Measurements from ENCODE around the gene HUNK.
A peak's percentile ranks its signal among the peaks of the same experiment; 100 is the strongest.
"Not testable (repeated sequence)": the region's sequence is repeated elsewhere in the genome, so short reads cannot be mapped to it uniquely, and the experiment has no call there.

Gene HUNK

DNA sequence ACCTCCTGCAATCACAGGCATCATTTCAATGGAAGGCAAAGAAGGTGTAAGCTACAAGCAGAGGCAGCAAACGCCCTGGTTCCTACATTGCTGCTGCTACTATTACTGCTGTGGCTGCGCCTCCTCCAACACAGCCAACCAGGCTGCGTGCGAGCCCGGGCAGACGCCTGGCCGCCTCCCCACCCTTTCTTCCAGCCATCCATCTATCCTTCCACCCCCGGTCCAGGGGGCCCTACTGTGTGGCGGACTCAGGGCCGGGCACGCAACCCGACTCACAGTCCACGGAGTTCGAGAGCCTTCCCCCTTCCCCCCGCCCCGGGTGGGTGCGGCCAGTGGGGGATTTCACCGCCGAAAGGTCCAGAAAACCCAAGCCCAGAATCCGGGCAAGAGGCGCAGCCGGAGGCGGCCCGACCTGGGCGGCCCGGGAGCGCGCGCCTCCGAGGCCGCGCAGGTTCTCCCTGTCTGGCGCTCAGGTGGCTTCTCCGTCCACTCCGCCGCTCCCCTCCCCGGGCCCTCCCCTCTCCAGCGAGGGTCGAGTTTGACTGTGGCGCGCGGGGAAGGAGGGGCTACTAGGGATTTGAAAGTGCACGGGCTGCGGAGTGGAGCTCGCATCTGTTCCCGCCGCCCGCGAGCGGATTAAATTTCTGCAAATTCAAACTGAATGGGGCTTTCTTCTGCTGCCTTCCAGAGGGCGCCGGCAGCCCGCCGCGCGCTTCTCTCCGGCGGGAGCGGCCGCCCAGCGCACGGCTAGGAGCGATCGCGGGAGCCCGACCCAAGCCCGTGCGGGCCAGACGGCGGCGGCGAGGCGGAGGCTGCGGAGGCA lies at the start of gene HUNK:
Gene HUNK (plus strand): TSS at position 569 of the 823 bp plus-strand sequence. CDS start 655 bp downstream, outside the sequence.
- peak in 23 of 56 donors; percentile 10 to 69 (median 34) for DNase-seq

DNA sequence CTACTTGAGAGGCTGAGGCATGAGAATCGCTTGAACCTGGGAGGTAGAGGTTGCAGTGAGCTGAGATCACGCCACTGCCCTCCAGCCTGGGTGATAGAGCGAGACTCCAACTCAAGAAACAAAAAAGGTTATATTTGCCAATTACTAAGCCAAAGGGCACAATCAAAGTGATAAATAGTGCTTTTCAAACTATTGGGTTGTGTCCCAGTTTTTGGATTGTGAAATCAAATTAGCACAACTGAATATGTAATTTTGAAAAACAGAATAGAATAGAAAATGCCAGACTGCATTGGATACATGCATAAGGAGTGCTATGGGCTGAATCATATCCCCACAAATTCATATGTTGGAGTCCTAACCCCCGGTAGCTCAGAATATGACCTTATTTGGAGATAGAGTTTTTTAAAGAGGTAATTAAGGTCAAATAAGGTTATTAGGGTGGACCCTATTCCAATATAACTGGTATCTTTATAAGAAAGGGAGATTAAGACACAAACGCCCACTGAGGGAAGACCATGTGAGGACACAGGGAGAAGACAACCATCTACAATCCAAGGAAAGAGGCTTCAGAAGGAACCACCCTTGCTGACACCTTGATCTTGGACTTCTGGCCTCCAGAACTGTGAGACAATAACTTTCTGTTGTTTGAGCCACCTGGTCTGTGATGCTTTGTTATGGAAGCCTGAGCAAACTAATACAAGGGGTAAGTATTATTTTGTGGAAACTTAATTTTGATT lies 42.9 kb upstream of the HUNK start:
- DNase-seq = no peak

DNA sequence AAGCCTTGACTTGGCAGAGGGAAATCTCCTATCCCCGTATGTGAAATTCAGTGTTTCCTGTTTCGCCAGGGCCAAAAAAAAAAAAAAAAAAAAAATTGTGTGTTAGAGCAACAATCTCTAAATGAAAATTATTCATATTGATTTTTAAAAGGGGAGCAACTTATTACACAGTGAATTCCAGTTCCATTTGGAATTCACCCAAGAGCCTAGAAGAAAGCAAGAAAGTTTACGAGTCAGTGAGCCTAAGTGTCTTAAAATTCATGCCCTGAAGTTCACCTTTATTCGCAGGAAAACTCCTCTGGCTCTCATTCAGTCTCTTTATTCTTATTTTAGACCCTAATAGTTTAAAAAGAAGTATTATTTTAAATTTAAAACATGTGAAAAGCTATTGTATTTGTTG lies 42.1 kb upstream of the HUNK start:
- DNase-seq = no peak

DNA sequence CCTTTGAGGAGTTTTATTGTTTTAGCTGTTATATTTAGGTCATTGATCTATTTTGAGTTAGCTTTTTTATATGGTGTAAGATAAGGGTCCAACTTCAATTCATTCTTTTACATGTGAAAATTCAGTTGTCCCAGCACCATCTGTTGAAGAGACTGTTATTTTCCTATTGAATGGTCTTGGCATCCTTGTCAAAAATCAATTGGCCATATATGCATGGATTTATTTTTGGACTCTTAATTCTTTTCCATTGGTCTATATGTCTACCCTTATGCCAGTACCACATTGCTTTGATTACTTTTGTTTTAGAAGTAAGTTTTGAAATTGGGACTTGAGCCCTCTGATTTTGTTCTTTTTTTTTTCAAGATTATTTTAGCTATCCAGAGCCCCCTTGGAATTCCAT lies 35.8 kb upstream of the HUNK start:
- no peak for DNase-seq

DNA sequence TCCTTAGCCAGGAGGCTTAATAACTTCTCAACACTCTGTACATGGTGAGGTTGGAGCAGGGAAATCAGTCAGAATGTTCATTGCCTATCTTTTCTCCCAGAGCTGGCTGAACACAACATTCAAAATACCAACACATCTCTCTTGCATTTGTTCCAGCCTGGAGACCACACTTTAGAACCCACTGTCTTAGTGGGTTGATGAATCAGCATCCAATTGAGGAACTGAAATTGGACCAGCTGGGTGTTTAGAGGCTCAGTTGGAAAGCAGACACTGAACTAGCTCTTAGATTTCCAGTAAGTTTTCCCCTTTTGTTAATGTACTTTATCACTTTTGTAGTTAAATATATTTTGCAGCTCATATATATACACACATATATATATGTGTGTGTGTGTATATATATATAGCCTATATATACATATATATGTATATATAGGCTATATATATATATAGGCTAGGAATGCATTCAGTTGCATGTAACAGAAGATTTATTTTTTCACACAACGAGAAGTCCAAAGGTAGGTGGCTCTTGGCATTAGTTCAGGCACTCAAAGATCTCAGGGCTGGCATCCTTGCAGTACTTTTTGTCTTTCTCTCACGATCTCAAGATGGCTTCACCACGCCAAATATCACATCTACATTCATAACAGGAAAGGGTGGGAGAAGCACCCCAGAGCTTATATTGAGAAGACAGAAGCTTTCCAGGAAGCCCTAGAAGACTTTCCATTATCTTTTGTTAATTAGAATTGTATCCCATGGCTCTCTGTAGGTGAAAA lies 35.0 kb upstream of the HUNK start:
- peak in 2 of 56 donors; percentile 3 to 32 for DNase-seq

DNA sequence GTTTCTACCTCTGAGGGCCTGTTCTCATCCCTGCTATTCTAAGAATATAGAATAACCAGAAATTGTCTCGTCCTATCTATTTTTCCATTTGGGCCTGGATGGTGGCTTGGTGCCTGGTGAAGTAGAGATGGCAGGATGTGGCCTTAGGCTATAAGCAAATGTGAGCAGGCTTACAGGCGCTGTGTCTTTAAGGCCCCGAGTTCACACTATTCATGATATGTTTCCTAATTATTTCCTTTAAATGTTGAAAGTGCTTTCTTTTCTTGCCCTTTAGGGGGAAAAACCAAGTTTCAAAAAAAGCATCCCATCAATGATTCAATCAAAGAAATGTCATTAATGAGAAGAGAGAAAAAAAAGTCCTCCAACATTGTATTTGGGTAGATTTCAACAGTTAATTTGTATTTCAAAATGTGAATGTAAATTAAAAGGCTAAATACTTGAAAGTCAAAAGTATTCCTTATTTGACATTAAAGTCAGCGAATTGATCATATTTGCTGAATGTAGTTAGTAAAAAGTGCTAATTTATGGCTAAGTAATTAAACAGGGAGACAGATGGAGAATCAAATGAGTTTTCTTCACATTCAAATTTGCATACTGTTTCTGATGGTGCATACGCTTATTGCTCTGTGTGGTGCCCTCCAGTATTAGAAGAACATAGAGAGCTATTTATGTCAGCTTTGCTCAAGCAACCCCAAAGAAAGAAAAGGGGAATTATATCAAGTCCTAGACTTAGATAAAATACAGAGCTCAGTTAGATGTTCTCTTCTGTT lies 34.0 kb upstream of the HUNK start:
- no peak for DNase-seq

DNA sequence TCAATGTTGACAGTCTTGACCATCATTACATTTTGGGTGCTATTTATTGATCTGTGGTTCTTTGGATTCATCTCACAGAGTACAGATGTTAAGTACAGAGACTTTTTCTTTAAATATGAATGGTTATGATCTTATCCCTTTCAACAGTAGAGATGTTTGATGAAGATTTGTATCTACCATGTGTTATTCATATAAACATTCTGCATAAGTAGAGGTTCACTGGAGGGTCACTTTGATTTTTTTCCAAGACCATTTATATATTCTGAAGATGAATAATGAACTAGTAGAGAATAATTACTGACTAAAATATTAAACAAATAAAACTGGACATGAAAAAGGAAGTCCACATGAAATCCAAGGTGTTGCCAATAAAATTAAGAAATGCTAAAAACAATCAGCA lies 28.6 kb upstream of the HUNK start:
- no peak for DNase-seq

DNA sequence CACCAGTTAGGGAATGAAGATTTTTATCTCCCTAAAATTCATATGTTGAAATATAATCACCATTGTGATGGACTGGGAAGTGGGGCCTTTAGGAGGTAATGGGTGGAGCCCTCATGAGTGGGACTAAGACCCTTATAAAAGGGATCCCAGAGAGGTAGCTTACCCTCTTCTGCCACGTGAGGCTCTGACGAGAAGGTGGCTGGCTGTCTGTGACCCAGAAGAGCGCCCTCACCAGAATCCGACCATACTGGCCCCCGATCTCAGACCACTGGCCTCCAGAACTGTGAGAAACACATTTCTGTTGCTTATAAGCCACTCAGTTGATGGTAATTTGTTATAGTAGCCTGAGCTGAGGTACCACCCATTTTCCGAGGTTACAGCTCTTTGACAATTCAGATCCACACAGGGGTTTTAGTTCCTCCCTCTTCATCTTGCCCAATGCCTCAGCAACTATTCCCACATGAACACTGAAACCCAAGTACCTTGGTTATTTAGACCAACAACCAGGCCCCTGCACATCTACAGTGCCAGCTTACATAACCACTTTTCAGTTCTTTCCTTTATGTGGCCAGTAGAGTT lies 27.6 kb upstream of the HUNK start:
- no peak for DNase-seq

DNA sequence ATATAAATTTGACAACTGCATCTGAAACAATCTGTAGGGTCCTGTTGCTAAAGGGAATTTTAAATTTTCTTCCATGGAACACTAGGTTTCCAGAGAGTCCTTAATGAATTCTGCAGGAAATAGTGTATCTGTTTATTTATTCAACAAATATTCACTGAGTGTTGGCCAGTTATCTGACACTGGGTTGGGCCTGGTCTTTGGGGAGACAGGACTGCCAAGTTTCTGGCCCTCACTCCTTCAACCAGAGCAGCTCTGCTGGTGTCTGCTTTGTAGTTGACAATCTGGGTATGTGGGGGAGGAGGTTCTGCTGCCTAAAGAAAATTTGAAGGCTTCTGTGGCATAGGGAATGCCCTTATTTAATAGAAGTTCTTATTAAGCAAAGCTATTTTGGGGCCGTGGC lies 26.1 kb upstream of the HUNK start:
- DNase-seq = no peak

DNA sequence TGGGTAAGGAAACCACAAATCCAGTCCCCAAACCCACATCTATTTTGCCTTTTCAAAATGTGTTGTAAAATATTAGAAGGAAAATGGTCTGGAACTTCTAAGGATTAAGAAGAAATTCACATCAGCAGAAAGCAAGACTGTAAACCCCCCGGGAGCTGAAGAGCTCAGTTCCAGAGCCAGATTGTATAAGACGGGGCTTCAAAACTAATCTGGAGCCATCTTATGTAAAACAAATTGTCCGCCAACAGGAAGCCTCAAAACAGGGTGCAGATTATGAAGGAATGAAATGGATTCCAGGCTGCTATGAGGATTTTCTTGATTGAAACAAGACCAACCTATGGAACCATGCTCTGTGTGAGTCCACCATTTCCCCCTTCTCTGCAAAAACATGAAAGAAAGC lies 25.1 kb upstream of the HUNK start:
- DNase-seq = no peak

DNA sequence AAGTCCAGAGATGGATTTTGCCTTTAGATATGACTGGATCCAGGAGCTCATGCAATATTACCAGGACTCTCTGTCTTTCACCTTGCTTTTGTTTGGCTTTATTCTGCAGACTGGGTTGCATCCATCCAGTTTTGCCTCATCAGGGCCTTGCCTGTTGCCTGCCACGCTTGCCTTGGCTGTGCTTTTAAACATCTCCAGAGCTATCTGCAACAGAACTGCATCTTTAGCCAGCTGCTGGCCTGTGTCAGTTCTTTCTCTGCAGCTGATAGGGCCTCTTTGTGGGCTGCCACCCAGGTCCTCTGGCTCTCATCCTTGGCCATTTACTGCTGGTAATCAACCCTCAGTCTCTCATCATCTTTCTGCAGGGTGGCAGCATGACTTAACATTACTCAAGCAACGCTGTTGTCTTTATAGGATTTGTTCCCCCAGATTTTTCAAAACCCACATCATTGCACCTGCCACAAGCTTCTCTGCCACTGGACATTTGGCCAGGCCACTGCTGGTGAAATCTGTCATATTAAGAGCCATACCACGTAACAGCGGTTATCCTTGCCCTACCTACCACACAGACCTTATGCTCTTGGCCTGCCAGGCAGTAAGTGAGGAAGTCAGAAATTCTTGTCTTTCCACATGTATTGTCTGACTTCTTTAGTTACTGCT lies 24.4 kb upstream of the HUNK start:
- no peak for DNase-seq

DNA sequence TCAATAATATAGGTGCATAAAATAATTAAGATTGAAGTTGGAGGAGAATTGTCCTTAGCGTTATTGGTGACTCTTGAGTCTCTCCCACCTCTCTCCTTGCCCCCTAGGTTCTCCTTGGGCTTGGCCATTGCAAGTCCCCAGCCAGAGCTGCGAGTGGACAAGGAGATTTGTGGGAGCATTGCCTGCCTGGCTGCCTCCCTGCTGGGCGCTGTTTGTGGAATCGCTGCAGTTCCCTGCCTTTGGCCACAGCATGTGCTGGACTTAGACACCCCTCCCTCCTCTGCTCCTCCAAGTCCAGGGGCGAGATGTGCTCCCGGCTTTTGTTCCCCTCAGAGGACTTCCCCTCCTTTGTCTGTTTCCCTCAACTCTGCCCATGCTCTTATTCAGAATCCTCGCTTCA lies 21.9 kb upstream of the HUNK start:
- no peak for DNase-seq

DNA sequence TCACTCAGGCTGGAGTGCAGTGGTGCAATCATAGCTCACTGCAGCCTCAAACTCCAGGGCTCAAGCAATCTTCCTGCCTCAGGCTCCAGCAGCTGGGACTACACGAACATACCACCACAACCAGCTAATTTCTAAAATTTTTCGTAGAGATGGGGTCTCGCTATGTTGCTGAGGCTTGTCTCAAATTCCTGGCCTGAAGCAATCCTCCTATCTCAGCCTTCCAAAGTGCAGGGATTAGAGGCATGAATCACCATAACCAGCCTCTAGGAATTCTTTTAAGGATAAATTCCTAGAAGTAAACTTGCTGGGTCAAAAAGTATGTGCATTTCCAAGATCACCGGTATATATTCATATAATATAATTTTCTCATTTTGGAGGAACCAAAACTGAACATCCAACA lies 17.6 kb upstream of the HUNK start:
- DNase-seq = no peak

DNA sequence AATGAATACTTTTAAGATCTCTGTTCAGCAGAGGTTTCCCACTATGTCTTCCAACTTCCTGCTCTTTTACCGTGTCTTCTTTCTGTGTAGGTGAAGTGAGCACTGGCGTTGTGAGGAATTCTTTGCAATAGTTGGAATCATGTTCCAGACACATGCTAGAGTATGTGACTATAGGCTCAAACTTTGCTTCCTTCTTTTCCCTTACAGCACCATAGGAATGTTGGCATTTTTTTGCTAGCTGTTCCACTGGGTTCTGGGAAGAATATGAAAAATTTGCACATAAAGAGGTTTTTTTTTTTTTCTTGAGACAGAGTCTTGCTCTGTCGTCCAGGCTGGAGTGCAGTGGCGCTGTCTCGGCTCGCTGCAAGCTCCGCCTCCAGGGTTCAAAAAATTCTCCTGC lies 15.7 kb upstream of the HUNK start:
- no peak for DNase-seq

DNA sequence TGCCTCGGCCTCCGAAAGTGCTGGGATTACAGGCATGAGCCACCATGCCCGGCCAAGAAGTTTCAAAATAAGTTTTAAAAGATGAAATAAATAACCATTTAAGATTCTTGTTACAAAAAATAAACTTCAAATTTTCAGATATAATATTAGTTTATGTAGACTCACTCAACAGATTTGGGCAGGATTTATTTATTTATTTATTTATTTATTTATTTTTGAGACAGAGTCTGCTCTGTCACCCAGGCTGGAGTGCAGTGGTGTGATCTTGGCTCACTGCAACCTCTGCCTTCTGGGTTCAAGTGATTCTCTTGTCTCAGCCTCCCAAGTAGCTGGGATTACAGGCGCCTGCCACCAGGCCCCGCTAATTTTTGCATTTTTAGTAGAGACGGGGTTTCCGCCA lies 15.2 kb upstream of the HUNK start:
- DNase-seq = not testable (repeated sequence)

DNA sequence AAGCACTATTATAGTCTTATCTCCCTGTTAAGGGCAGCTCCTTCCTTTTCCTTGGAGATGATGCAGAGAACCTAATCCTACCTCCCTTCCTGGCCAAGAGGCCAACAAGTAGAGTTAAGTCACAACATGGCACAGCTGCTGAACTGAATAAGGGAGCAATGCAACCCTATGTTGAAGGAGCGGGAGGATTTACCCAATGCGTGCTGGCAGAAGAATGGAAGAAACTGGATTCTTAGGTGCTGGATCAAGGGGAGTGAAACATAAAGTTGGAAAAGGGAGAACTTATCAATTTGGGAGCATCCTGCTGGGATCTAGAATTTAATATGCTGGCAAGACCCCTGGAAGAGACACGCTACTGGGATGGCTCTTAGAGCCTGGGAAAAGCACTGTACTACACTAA lies 12.0 kb upstream of the HUNK start:
- no peak for DNase-seq

DNA sequence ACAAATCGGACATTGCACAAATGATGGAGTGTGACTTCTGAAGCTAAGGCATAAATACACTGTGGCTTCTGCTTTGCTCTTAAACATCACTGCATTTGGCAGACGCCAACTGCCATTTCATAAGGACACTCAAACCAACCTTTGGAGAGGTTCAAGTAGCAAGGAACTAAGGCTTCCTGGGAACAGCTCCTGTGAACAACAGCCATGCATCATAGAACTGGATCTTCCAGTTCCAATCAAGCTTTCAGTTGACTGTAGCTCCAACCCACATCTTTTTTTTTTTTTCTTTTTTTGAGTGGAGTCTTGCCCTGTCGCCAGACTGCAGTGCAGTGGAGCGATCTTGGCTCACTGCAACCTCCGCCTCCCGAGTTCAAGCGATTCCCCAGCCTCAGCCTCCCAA lies 10.7 kb upstream of the HUNK start:
- DNase-seq = no peak

DNA sequence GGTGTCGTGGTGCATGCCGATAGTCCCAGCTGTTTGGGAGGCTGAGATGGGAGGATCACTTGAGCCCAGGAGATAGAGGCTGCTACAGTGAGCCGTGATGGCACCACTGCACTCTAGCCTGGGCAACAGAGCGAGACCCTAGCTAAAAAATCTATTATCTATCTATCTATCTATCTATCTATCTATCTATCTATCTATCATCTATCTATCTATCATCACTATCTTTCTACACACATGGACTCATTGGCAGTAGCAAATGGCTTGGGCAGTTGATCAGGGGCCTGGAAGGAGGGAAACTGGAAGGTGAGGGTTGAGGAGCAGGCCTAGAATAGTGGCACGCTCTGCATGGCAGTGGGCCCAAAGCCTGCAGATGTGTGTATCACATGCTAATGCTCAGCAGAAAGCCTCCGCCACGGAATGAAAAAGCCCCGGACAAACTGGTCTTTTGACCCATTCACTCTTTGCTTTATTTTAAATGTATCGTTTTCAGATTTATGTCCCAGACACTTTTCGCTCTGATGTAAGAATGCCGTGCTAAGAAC lies 7.3 kb upstream of the HUNK start:
- DNase-seq = peak in 11 of 56 donors; percentile 4 to 41 (median 16)

DNA sequence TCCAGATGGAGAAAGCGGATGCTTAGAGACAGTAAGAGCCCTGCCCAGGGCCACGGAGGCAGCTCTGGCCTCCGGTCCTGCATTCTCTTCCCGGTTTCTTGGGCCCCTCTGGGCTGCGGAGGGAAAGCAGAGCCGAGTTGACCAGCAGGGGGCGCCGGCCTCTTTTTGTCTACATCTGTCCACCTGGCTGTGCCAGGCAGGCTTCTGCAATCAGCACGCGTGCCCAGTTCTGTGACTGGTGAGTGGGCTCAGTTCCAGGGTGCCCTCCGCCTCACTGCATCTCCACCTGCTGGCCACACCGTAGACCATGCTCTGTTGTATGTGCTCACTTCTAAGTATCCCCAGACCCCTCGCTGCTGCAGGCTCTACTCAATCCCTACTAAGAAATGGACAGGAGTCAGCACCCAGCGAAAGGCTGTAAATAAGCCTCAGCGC lies 6.7 kb upstream of the HUNK start:
- peak in 55 of 56 donors; percentile 13 to 92 (median 67) for DNase-seq

DNA sequence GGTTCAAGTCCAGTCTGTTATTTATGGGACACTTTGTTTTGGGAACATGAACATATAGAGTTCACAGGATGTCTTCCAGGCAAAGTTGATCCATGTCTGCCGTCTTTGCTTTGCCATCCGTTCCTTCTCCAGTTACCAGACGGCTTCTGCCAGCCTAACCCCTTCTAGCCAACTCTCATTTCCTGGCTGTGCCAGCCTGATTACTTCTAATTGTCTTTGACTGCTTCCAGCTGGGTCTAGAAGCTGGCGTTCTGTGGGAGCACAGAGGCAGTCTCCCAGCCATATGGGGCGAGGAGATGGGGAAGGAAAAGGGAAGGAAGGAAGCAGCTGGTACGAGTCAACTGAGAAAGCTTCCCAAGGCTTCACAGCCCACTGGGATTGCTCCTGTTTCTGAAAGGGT lies 3.1 kb upstream of the HUNK start:
- no peak for DNase-seq
